Activated naive CD4-positive, alpha-beta T cell treated with anti-CD3 and anti-CD28 coated beads, Interleukin-2, amount 50 U/mL, for 24 hours (primary cell): ENCODE measurements around the gene AAK1.
A peak's percentile ranks its signal among the peaks of the same experiment; 100 is the strongest.

Experiments used
- H3K27ac Mint-ChIP-seq: one replicate; pipeline ENCODE4 v1.8.0; 2021; ENCODE audit warnings: mild to moderate bottlenecking, mixed read lengths
- H3K27me3 Mint-ChIP-seq: one replicate; pipeline ENCODE4 v1.8.0; 2021; ENCODE audit warnings: mixed read lengths
- H3K36me3 Mint-ChIP-seq: one replicate; pipeline ENCODE4 v1.8.0; 2021; ENCODE audit warnings: mixed read lengths
- H3K4me1 Mint-ChIP-seq: one replicate; pipeline ENCODE4 v1.8.0; 2021; ENCODE audit warnings: mixed read lengths
- H3K4me3 Mint-ChIP-seq: one replicate; pipeline ENCODE4 v1.8.0; 2021; ENCODE audit warnings: mild to moderate bottlenecking, mixed read lengths
- H3K9me3 Mint-ChIP-seq: one replicate; pipeline ENCODE4 v1.8.0; 2021; ENCODE audit warnings: mixed read lengths

AAK1 gene

GRCh38 chr2:69604026-69604678 lies 39.4 kb downstream of the AAK1 start:
- Mint-ChIP-seq H3K4me3 (peak overlapping the region; percentile 19), H3K27ac (peak overlapping the region; percentile 82), H3K27me3 (no peaks in the 10 kb centered on the region), H3K9me3 (no peaks in the 10 kb centered on the region), H3K36me3 (peaks cover 40% of the 10 kb centered on the region), H3K4me1 (peaks cover 95% of the 10 kb centered on the region)

GRCh38 chr2:69603146-69603743 lies 40.3 kb downstream of the AAK1 start:
- H3K27me3 Mint-ChIP-seq: no peaks in the 10 kb centered on the region
- H3K36me3 Mint-ChIP-seq: peaks cover 35% of the 10 kb centered on the region
- H3K4me3 Mint-ChIP-seq: peak overlapping the region; percentile 19
- peak overlapping the region; percentile 87 for H3K27ac Mint-ChIP-seq
- H3K4me1 Mint-ChIP-seq: peaks cover 87% of the 10 kb centered on the region
- H3K9me3 Mint-ChIP-seq: no peaks in the 10 kb centered on the region

GRCh38 chr2:69601179-69601612 lies 42.3 kb downstream of the AAK1 start:
- Mint-ChIP-seq H3K4me1 (peaks cover 87% of the 10 kb centered on the region), H3K4me3 (peak overlapping the region; percentile 53), H3K27ac (peak overlapping the region; percentile 94), H3K9me3 (no peaks in the 10 kb centered on the region), H3K36me3 (peaks cover 23% of the 10 kb centered on the region), H3K27me3 (no peaks in the 10 kb centered on the region)

- peak overlapping the region; percentile 53 for H3K4me3 Mint-ChIP-seq
- H3K36me3 Mint-ChIP-seq: peaks cover 16% of the 10 kb centered on the region
- H3K27ac Mint-ChIP-seq: peak overlapping the region; percentile 94
Observed at GRCh38 chr2:69600425-69600824, 43.1 kb downstream of the AAK1 start.

GRCh38 chr2:69597843-69598610 lies 45.5 kb downstream of the AAK1 start:
- H3K36me3 Mint-ChIP-seq: peaks cover 13% of the 10 kb centered on the region
- peaks cover 83% of the 10 kb centered on the region for H3K4me1 Mint-ChIP-seq
- H3K9me3 Mint-ChIP-seq: no peaks in the 10 kb centered on the region
- H3K27me3 Mint-ChIP-seq: no peaks in the 10 kb centered on the region
- H3K27ac Mint-ChIP-seq: peak overlapping the region; percentile 30
- H3K4me3 Mint-ChIP-seq: peak overlapping the region; percentile 54

More at GRCh38 chr2:69600425-69600824, 43.1 kb downstream of the AAK1 start:
- Mint-ChIP-seq H3K4me1 (peaks cover 87% of the 10 kb centered on the region), H3K9me3 (no peaks in the 10 kb centered on the region), H3K27me3 (no peaks in the 10 kb centered on the region)

- H3K9me3 Mint-ChIP-seq: no peaks in the 10 kb centered on the region
- H3K27ac Mint-ChIP-seq: peak overlapping the region; percentile 41
- H3K36me3 Mint-ChIP-seq: peaks cover 15% of the 10 kb centered on the region
- peaks cover 82% of the 10 kb centered on the region for H3K4me1 Mint-ChIP-seq
- H3K27me3 Mint-ChIP-seq: no peaks in the 10 kb centered on the region
- H3K4me3 Mint-ChIP-seq: peak overlapping the region; percentile 54
Observed at GRCh38 chr2:69597105-69597504, 46.4 kb downstream of the AAK1 start.

- Mint-ChIP-seq H3K27me3 (no peaks in the 10 kb centered on the region), H3K9me3 (no peaks in the 10 kb centered on the region), H3K4me3 (no peak overlapping the region), H3K4me1 (peaks cover 78% of the 10 kb centered on the region), H3K36me3 (peaks cover 8% of the 10 kb centered on the region), H3K27ac (peak overlapping the region; percentile 17)
Observed at GRCh38 chr2:69594341-69594740, 49.2 kb downstream of the AAK1 start.

- H3K9me3 Mint-ChIP-seq: no peaks in the 10 kb centered on the region
- H3K4me3 Mint-ChIP-seq: peak overlapping the region; percentile 36
- peak overlapping the region; percentile 47 for H3K27ac Mint-ChIP-seq
- peaks cover 86% of the 10 kb centered on the region for H3K4me1 Mint-ChIP-seq
- H3K27me3 Mint-ChIP-seq: no peaks in the 10 kb centered on the region
- peaks cover 8% of the 10 kb centered on the region for H3K36me3 Mint-ChIP-seq
Observed at GRCh38 chr2:69592511-69592910, 51.0 kb downstream of the AAK1 start.

GRCh38 chr2:69589973-69590652 lies 53.4 kb downstream of the AAK1 start:
- H3K9me3 Mint-ChIP-seq: no peaks in the 10 kb centered on the region
- peak overlapping the region; percentile 83 for H3K27ac Mint-ChIP-seq
- H3K4me3 Mint-ChIP-seq: peak overlapping the region; percentile 59
- H3K36me3 Mint-ChIP-seq: peaks cover 8% of the 10 kb centered on the region
- peaks cover 83% of the 10 kb centered on the region for H3K4me1 Mint-ChIP-seq
- no peaks in the 10 kb centered on the region for H3K27me3 Mint-ChIP-seq

GRCh38 chr2:69588945-69589344 lies 54.6 kb downstream of the AAK1 start:
- Mint-ChIP-seq H3K9me3 (no peaks in the 10 kb centered on the region), H3K4me3 (peak overlapping the region; percentile 53)

GRCh38 chr2:69588403-69588802 lies 55.1 kb downstream of the AAK1 start:
- Mint-ChIP-seq H3K4me3 (no peak overlapping the region), H3K27me3 (no peaks in the 10 kb centered on the region), H3K9me3 (no peaks in the 10 kb centered on the region), H3K36me3 (peaks cover 7% of the 10 kb centered on the region), H3K27ac (peak overlapping the region; percentile 93), H3K4me1 (peaks cover 83% of the 10 kb centered on the region)

More at GRCh38 chr2:69588945-69589344, 54.6 kb downstream of the AAK1 start:
- no peaks in the 10 kb centered on the region for H3K27me3 Mint-ChIP-seq
- peaks cover 9% of the 10 kb centered on the region for H3K36me3 Mint-ChIP-seq
- H3K27ac Mint-ChIP-seq: peak overlapping the region; percentile 93
- H3K4me1 Mint-ChIP-seq: peaks cover 83% of the 10 kb centered on the region

GRCh38 chr2:69585855-69586555 lies 57.5 kb downstream of the AAK1 start:
- peaks cover 91% of the 10 kb centered on the region for H3K4me1 Mint-ChIP-seq
- H3K36me3 Mint-ChIP-seq: peaks cover 5% of the 10 kb centered on the region
- H3K27ac Mint-ChIP-seq: peak overlapping the region; percentile 80
- no peaks in the 10 kb centered on the region for H3K9me3 Mint-ChIP-seq
- no peaks in the 10 kb centered on the region for H3K27me3 Mint-ChIP-seq
- H3K4me3 Mint-ChIP-seq: peak overlapping the region; percentile 12

GRCh38 chr2:69584127-69584889 lies 59.2 kb downstream of the AAK1 start:
- peak overlapping the region; percentile 40 for H3K4me3 Mint-ChIP-seq

GRCh38 chr2:69583321-69583833 lies 60.2 kb downstream of the AAK1 start:
- Mint-ChIP-seq H3K27me3 (no peaks in the 10 kb centered on the region), H3K27ac (peak overlapping the region; percentile 79), H3K4me1 (peaks cover 90% of the 10 kb centered on the region), H3K9me3 (no peaks in the 10 kb centered on the region), H3K4me3 (peak overlapping the region; percentile 78), H3K36me3 (peaks cover 8% of the 10 kb centered on the region)

More at GRCh38 chr2:69584127-69584889, 59.2 kb downstream of the AAK1 start:
- H3K36me3 Mint-ChIP-seq: peaks cover 8% of the 10 kb centered on the region
- no peaks in the 10 kb centered on the region for H3K9me3 Mint-ChIP-seq
- H3K27ac Mint-ChIP-seq: peak overlapping the region; percentile 79
- H3K27me3 Mint-ChIP-seq: no peaks in the 10 kb centered on the region
- H3K4me1 Mint-ChIP-seq: peaks cover 90% of the 10 kb centered on the region
